Measurements from ENCODE around the gene SUSD6.

SUSD6 gene

GRCh38 chr14:69624136-69624535 lies 12.7 kb downstream of the SUSD6 start:
- H3K27me3 ChIP-seq (ENCODE audit: insufficient read depth, poor library complexity, severe bottlenecking), result no peaks in the 10 kb centered on the region
- H3K4me3 ChIP-seq (replicated peaks; ENCODE audit: insufficient read depth, low read length), result no peak overlapping the region
- DNase-seq (ENCODE audit: low read depth in 1 of 2, low spot score in 1 of 2), result no peak
- no peak overlapping the region for H3K27ac ChIP-seq (replicated peaks)
- TF ChIP-seq SPI1 (IDR thresholded peaks at IDR 0.05; ENCODE audit: borderline replicate concordance, low read depth) (no peak), POLR2AphosphoS5 (IDR thresholded peaks at IDR 0.05; ENCODE audit: low read depth) (no peak), GABPA (IDR thresholded peaks at IDR 0.05; ENCODE audit: low read depth) (no peak)
- TF ChIP-seq, protein P1, sequence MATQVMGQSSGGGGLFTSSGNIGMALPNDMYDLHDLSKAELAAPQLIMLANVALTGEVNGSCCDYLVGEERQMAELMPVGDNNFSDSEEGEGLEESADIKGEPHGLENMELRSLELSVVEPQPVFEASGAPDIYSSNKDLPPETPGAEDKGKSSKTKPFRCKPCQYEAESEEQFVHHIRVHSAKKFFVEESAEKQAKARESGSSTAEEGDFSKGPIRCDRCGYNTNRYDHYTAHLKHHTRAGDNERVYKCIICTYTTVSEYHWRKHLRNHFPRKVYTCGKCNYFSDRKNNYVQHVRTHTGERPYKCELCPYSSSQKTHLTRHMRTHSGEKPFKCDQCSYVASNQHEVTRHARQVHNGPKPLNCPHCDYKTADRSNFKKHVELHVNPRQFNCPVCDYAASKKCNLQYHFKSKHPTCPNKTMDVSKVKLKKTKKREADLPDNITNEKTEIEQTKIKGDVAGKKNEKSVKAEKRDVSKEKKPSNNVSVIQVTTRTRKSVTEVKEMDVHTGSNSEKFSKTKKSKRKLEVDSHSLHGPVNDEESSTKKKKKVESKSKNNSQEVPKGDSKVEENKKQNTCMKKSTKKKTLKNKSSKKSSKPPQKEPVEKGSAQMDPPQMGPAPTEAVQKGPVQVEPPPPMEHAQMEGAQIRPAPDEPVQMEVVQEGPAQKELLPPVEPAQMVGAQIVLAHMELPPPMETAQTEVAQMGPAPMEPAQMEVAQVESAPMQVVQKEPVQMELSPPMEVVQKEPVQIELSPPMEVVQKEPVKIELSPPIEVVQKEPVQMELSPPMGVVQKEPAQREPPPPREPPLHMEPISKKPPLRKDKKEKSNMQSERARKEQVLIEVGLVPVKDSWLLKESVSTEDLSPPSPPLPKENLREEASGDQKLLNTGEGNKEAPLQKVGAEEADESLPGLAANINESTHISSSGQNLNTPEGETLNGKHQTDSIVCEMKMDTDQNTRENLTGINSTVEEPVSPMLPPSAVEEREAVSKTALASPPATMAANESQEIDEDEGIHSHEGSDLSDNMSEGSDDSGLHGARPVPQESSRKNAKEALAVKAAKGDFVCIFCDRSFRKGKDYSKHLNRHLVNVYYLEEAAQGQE (IDR thresholded peaks at IDR 0.05; ENCODE audit: insufficient replicate concordance, low read depth), result no peak
- TF ChIP-seq, protein P2, sequence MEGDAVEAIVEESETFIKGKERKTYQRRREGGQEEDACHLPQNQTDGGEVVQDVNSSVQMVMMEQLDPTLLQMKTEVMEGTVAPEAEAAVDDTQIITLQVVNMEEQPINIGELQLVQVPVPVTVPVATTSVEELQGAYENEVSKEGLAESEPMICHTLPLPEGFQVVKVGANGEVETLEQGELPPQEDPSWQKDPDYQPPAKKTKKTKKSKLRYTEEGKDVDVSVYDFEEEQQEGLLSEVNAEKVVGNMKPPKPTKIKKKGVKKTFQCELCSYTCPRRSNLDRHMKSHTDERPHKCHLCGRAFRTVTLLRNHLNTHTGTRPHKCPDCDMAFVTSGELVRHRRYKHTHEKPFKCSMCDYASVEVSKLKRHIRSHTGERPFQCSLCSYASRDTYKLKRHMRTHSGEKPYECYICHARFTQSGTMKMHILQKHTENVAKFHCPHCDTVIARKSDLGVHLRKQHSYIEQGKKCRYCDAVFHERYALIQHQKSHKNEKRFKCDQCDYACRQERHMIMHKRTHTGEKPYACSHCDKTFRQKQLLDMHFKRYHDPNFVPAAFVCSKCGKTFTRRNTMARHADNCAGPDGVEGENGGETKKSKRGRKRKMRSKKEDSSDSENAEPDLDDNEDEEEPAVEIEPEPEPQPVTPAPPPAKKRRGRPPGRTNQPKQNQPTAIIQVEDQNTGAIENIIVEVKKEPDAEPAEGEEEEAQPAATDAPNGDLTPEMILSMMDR (IDR thresholded peaks at IDR 0.05; ENCODE audit: insufficient read depth, low read length), result no peak

GRCh38 chr14:69625299-69626131 lies 14.1 kb downstream of the SUSD6 start:
- TF ChIP-seq SPI1 (IDR thresholded peaks at IDR 0.05; ENCODE audit: borderline replicate concordance, low read depth) (no peak), POLR2AphosphoS5 (IDR thresholded peaks at IDR 0.05; ENCODE audit: low read depth) (no peak), GABPA (IDR thresholded peaks at IDR 0.05; ENCODE audit: low read depth) (no peak)
- TF ChIP-seq, protein P2 (IDR thresholded peaks at IDR 0.05; ENCODE audit: insufficient read depth, low read length), result no peak
- TF ChIP-seq, protein P1 (IDR thresholded peaks at IDR 0.05; ENCODE audit: insufficient replicate concordance, low read depth), result no peak
- Histone ChIP-seq H3K4me3 (replicated peaks; ENCODE audit: insufficient read depth, low read length) (no peak overlapping the region), H3K27ac (replicated peaks) (no peak overlapping the region), H3K27me3 (ENCODE audit: insufficient read depth, poor library complexity, severe bottlenecking) (no peaks in the 10 kb centered on the region)
- peak in 1 of 2 experiments; percentile 36 for DNase-seq (ENCODE audit: low read depth in 1 of 2, low spot score in 1 of 2)

GRCh38 chr14:69626132-69626500 lies 14.7 kb downstream of the SUSD6 start:
- no peaks in the 10 kb centered on the region for H3K27me3 ChIP-seq (ENCODE audit: insufficient read depth, poor library complexity, severe bottlenecking)
- no peak for TF ChIP-seq POLR2AphosphoS5 (IDR thresholded peaks at IDR 0.05; ENCODE audit: low read depth)
- TF ChIP-seq SPI1 (IDR thresholded peaks at IDR 0.05; ENCODE audit: borderline replicate concordance, low read depth), result no peak
- TF ChIP-seq GABPA (IDR thresholded peaks at IDR 0.05; ENCODE audit: low read depth), result no peak
- TF ChIP-seq, protein P2 (IDR thresholded peaks at IDR 0.05; ENCODE audit: insufficient read depth, low read length), result no peak
- TF ChIP-seq, protein P1 (IDR thresholded peaks at IDR 0.05; ENCODE audit: insufficient replicate concordance, low read depth), result no peak
- no peak for DNase-seq (ENCODE audit: low read depth in 1 of 2, low spot score in 1 of 2)
- H3K27ac ChIP-seq (replicated peaks), result no peak overlapping the region
- no peak overlapping the region for H3K4me3 ChIP-seq (replicated peaks; ENCODE audit: insufficient read depth, low read length)
